GM12878 (cell line): Measurements from ENCODE around the gene FOLR3. TPM values are rescaled to one million over a fixed set of nuclear protein-coding genes. Genes with fewer than 3 reads are reported as not detected.

Source experiments
- ATAC-seq: fragments of 200-7000 bp; cut with Tn5 transposase; 3 replicates; pipeline ENCODE4 v1.9.1; 2020; ENCODE audit warnings: mild to moderate bottlenecking, moderate library complexity
- BruUV-seq: library from RNA; stranded (reverse); fragments of 400-500 nt; replicated peaks from 2 replicates; lab custom pipeline; 2021; lab: Mats Ljungman, UMichigan
- CTCF ChIA-PET: fragments of 300-600 bp; sonication (Branson Sonifier 250); formaldehyde crosslinking; extraction: SDS; loops from one replicate; lab custom pipeline; 2021; ENCODE audit warnings: inconsistent platforms; lab: Yijun Ruan, JAX
- POLR2A ChIA-PET: fragments of 350-600 bp; formaldehyde crosslinking; extraction: SDS; loops from one replicate; lab custom pipeline; 2021; ENCODE audit warnings: inconsistent platforms; lab: Charles Lee
- RAD21 ChIA-PET: fragments of 300-600 bp; sonication (Branson Sonifier 250); formaldehyde crosslinking; loops from one replicate; lab custom pipeline; 2023; ENCODE audit warnings: antibody characterized with exemption; ENCODE audit not compliant: unreplicated experiment; lab: Charles Lee
- SMC1A ChIA-PET: fragments of 300-600 bp; sonication (Branson Sonifier 250); formaldehyde crosslinking; loops from one replicate; lab custom pipeline; 2023; ENCODE audit not compliant: unreplicated experiment, uncharacterized antibody; lab: Charles Lee
- DNase-seq: peaks from one replicate; pipeline ENCODE4 v3.0.0-alpha.2; 2011; ENCODE audit warnings: low read depth, low spot score
- FAIRE-seq: peaks from 3 replicates; lab custom pipeline; 2011; peaks lifted over from hg19 to GRCh38; lab: Jason Lieb, UNC
- H2AFZ ChIP-seq: 2 replicates; pipeline ENCODE4 v1.6.0; 2011; ENCODE audit warnings: low read depth, low read length, control low read depth; ENCODE audit not compliant: control insufficient read depth
- H3K27ac ChIP-seq: 2 replicates; pipeline ENCODE4 v1.5.1; 2011; ENCODE audit warnings: control low read depth; ENCODE audit not compliant: control insufficient read depth, insufficient read depth
- H3K27me3 ChIP-seq, 2 experiments: replicated peaks in 1 of 2; 2 replicates each; pipeline versions ENCODE4 v1.6.0 to v1.6.1; 2011; ENCODE audit warnings: low read length in 1 of 2; ENCODE audit not compliant: control insufficient read depth in 2 of 2, insufficient read depth in 2 of 2
- H3K36me3 ChIP-seq, 2 experiments: 2 replicates each; pipeline ENCODE4 v1.5.1; 2011; ENCODE audit warnings: low read length in 1 of 2; ENCODE audit not compliant: control insufficient read depth in 2 of 2, insufficient read depth in 2 of 2
- H3K4me1 ChIP-seq: 2 replicates; pipeline ENCODE4 v1.6.1; 2011; ENCODE audit warnings: mild to moderate bottlenecking, low read length, moderate library complexity, mixed read lengths; ENCODE audit not compliant: control insufficient read depth, insufficient read depth
- H3K4me2 ChIP-seq: 2 replicates; pipeline ENCODE4 v1.6.0; 2011; ENCODE audit warnings: control low read depth; ENCODE audit not compliant: control insufficient read depth, insufficient read depth
- H3K4me3 ChIP-seq: fragments of 200-600 bp; sonication (generic); 2 replicates; pipeline ENCODE4 v1.5.1; 2016
- H3K79me2 ChIP-seq: 2 replicates; pipeline ENCODE4 v1.6.0; 2011; ENCODE audit warnings: low read length; ENCODE audit not compliant: control insufficient read depth, insufficient read depth
- H3K9ac ChIP-seq: 2 replicates; pipeline ENCODE4 v1.8.0; 2011; ENCODE audit warnings: low read length, control low read depth, mixed read lengths; ENCODE audit not compliant: control insufficient read depth, insufficient read depth
- H3K9me3 ChIP-seq: replicated peaks from 3 replicates; pipeline ENCODE4 v1.5.1; 2011; ENCODE audit warnings: mild to moderate bottlenecking, low read length; ENCODE audit not compliant: control insufficient read depth, insufficient read depth
- H4K20me1 ChIP-seq: 2 replicates; pipeline ENCODE4 v1.6.0; 2011; ENCODE audit not compliant: control insufficient read depth, insufficient read depth
- BCL11A ChIP-seq: IDR thresholded peaks from 2 replicates; pipeline ENCODE4 v1.6.1; 2011; ENCODE audit warnings: low read depth, low read length
- BHLHE40 ChIP-seq, 2 experiments: fragments of 450-650 bp in 1 of 2; IDR thresholded peaks; 2 replicates each; pipeline ENCODE4 v1.6.1; 2011 to 2017; ENCODE audit warnings: low read depth in 2 of 2, borderline replicate concordance in 1 of 2, improper control_type of control experiment in 1 of 2, low read length in 1 of 2, mild to moderate bottlenecking in 1 of 2
- POLR2AphosphoS5 ChIP-seq: IDR thresholded peaks from 2 replicates; pipeline ENCODE4 v1.6.1; 2011; ENCODE audit warnings: mild to moderate bottlenecking, low read length, inconsistent platforms
- SMARCA5 ChIP-seq: fragments of 450-650 bp; IDR thresholded peaks from 2 replicates; pipeline ENCODE4 v1.6.1; 2017; ENCODE audit warnings: mild to moderate bottlenecking
- SPI1 ChIP-seq: IDR thresholded peaks from 2 replicates; pipeline ENCODE4 v1.6.1; 2011; ENCODE audit warnings: low read depth, mild to moderate bottlenecking, low read length, moderate library complexity, borderline replicate concordance; ENCODE audit not compliant: insufficient read depth
- WGBS: methylation state at CpG from one replicate; pipeline ENCODE4 v1.1.6; 2016; ENCODE audit warnings: low lambda C conversion rate; ENCODE audit not compliant: insufficient replicate concordance, insufficient coverage; ENCODE audit errors: missing lambda C conversion rate; 5-methylcytosine and 5-hydroxymethylcytosine counted together
- in situ Hi-C: fragments of 300-500 bp; cut with MboI; formaldehyde crosslinking; loops from 9 replicates; pipeline ENCODE4 v1.14.3; 2018; ENCODE audit warnings: mixed read lengths
- intact Hi-C: fragments of 100-400 bp; cut with micrococcal nuclease; formaldehyde crosslinking; loops from one replicate; pipeline ENCODE4 v1.14.2; 2022; ENCODE audit not compliant: unreplicated experiment
- polyA plus RNA-seq, 11 experiments: library from polyadenylated mRNA; depleted of rRNA in 4 of 11; unstranded in 6 of 11; stranded (reverse) in 5 of 11; fragments of >200 nt; fragmentation: Nextera tagmentation in 4 of 11; fragmentation: Illumina TruSeq in 1 of 11; extraction: Ambion mirVana in 4 of 11; extraction: Trizol in 1 of 11; gene quantifications; 1 replicate in 1 of 11; 2 replicates in 10 of 11; pipeline versions ENCODE4 v1.2.1 to v1.2.3, GENCODE V29; 2011 to 2016; ENCODE audit warnings: inconsistent platforms in 2 of 11, missing spikeins in 2 of 11, low read depth in 1 of 11
- total RNA-seq, 4 experiments: library from RNA; depleted of rRNA in 3 of 4; stranded (reverse); fragments of >200 nt in 3 of 4; fragmentation: Illumina TruSeq in 1 of 4; extraction: Trizol in 1 of 4; gene quantifications; 2 replicates each; pipeline versions ENCODE4 v1.2.1 to v1.2.3, GENCODE V29; 2013 to 2021
- TF ChIP-seq, protein P1 (sequence below): fragments of 450-650 bp; IDR thresholded peaks from 2 replicates; pipeline ENCODE4 v1.6.1; 2016; ENCODE audit warnings: mild to moderate bottlenecking

The FOLR3 gene
- total and polyA plus RNA-seq, 10 of the 15 experiments (the other 5 are each of a cell fraction or from before 2014, with no cell fraction given): not detected

DNA sequence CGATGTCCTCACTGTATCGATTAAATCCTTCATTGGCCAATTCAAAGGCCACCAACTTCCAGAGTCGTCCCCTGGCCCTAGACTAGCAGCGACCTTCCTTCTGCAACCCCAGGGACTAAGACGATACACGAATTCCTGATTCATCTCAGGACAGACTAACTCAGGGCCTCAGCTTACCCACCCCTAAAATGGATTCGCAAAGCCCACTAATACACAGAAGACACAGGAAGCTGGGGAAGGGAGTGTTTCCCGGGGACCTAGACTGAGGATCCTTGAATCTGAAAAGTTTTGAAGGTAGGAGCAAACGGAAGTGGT, 32.9 kb upstream of the FOLR3 start:
- Histone ChIP-seq H4K20me1 (no peaks in the 10 kb centered on the region), H3K27ac (peak overlapping the region; percentile 90), H3K4me3 (peak overlapping the region; percentile 94), H3K9me3 (no peaks in the 10 kb centered on the region), H3K36me3 (peaks cover 11 to 14% of the 10 kb centered on the region in 2 experiments; a peak in 3 of 4 replicates), H2AFZ (peak overlapping the region; percentile 55), H3K27me3 (no peaks in the 10 kb centered on the region), H3K9ac (peak overlapping the region; percentile 99), H3K4me2 (peak overlapping the region; percentile 95)
- no peak for ATAC-seq
- intact Hi-C loops: no loop called here
- TF ChIP-seq BCL11A (0 out of 2 replicates have a peak, but pooled peaks have one; percentile 11), SPI1 (0 out of 2 replicates have a peak, but pooled peaks have one; percentile 5), SMARCA5 (peak; percentile 71), POLR2AphosphoS5 (0 out of 2 replicates have a peak, but pooled peaks have one; percentile 38), BHLHE40 (IDR thresholded peaks at IDR 0.05; ENCODE audit: borderline replicate concordance in 1 of 2, low read depth in 2 of 2, low read length in 1 of 2) (no peak)
- TF ChIP-seq, protein P1, sequence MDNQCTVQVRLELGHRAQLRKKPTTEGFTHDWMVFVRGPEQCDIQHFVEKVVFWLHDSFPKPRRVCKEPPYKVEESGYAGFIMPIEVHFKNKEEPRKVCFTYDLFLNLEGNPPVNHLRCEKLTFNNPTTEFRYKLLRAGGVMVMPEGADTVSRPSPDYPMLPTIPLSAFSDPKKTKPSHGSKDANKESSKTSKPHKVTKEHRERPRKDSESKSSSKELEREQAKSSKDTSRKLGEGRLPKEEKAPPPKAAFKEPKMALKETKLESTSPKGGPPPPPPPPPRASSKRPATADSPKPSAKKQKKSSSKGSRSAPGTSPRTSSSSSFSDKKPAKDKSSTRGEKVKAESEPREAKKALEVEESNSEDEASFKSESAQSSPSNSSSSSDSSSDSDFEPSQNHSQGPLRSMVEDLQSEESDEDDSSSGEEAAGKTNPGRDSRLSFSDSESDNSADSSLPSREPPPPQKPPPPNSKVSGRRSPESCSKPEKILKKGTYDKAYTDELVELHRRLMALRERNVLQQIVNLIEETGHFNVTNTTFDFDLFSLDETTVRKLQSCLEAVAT: 0 out of 2 replicates have a peak, but pooled peaks have one; percentile 23
- TF ChIP-seq, all 136 proteins: peak for 5
- peaks cover 21% of the 10 kb centered on the region for H3K4me1 ChIP-seq
- FAIRE-seq: no peak
- no peak for DNase-seq
- under 1% methylated on average over 9 of the region's 9 CpGs for WGBS
- peaks cover 44% of the 10 kb centered on the region for H3K79me2 ChIP-seq
- ChIA-PET RAD21 (no interaction called here), POLR2A (interaction anchor here (0.6 to 2.4 kb wide), 6 partner anchors 8 to 67 kb away, joined by 3 to 13 read pairs (median 4); partner anchors contain the start of gene ANAPC15), SMC1A (interaction anchor here (0.9 to 14.0 kb wide), 8 partner anchors 9 to 328 kb away, joined by 3 to 245 read pairs (median 8); no protein-coding TSS in a partner anchor), CTCF (interaction anchor here (0.6 to 14.0 kb wide), 6 partner anchors 10 to 1877 kb away, joined by 4 to 416 read pairs (median 11); no protein-coding TSS in a partner anchor)
- BruUV-seq: no TSS peak
- in situ Hi-C loops: no loop called here
